Tibial nerve (tissue), 4 donors: ENCODE measurements around the gene TGIF2.

Experiments
- CTCF ChIP-seq, 5 experiments: fragments of 200-600 bp in 3 of 5; fragments of 450-650 bp in 2 of 5; sonication (generic) in 3 of 5; IDR thresholded peaks; one replicate each; pipeline ENCODE4 v1.5.1; 2016 to 2019; ENCODE audit warnings: antibody characterized with exemption in 5 of 5, mild to moderate bottlenecking in 3 of 5, moderate library complexity in 2 of 5
- EP300 ChIP-seq, 2 donors: sonication (generic); formaldehyde crosslinking; IDR thresholded peaks; one replicate each; pipeline ENCODE4 v1.6.1; 2017; ENCODE audit warnings: antibody characterized with exemption in 2 of 2, mild to moderate bottlenecking in 1 of 2
- POLR2A ChIP-seq, 2 donors: fragments of 450-650 bp; IDR thresholded peaks; one replicate each; pipeline ENCODE4 v1.6.1; 2017; ENCODE audit warnings: antibody characterized with exemption in 2 of 2, mild to moderate bottlenecking in 2 of 2, moderate library complexity in 2 of 2

- TF ChIP-seq CTCF (IDR thresholded peaks at IDR 0.05) (no peak), POLR2A (IDR thresholded peaks at IDR 0.05) (no peak), EP300 (IDR thresholded peaks at IDR 0.05) (no peak)
Measured at GRCh38 chr20:36633285-36633772, 59.9 kb downstream of the TGIF2 start.
